Psoas muscle (tissue), 8 donors: ENCODE results near the gene KRT26. TPM values are rescaled to one million over a fixed set of nuclear protein-coding genes. Genes with fewer than 3 reads are reported as not detected.

Source experiments
- ATAC-seq, 4 donors: fragments of 200-7000 bp; cut with Tn5 transposase; one replicate each; pipeline ENCODE4 v1.9.1; 2020; ENCODE audit warnings: moderate library complexity in 3 of 4, mild to moderate bottlenecking in 2 of 4
- DNase-seq, 2 donors: peaks; one replicate each; pipeline ENCODE4 v3.0.0-alpha.2; 2020
- H3K27ac ChIP-seq: fragments of 200-600 bp; one replicate; pipeline ENCODE4 v1.8.0; 2022
- H3K27me3 ChIP-seq, 3 donors: fragments of 200-600 bp in 1 of 3; one replicate each; pipeline versions ENCODE4 v1.6.1 to v1.8.0; 2013 to 2022; ENCODE audit warnings: low read length in 2 of 3, mild to moderate bottlenecking in 2 of 3, moderate library complexity in 1 of 3; ENCODE audit not compliant: insufficient read depth in 3 of 3
- H3K36me3 ChIP-seq, 2 donors: fragments of 200-600 bp in 1 of 2; one replicate each; pipeline versions ENCODE4 v1.6.1 to v1.8.0; 2013 to 2022; ENCODE audit warnings: low read depth in 1 of 2, mild to moderate bottlenecking in 1 of 2, moderate library complexity in 1 of 2; ENCODE audit not compliant: insufficient read depth in 1 of 2
- H3K4me1 ChIP-seq: fragments of 200-600 bp; one replicate; pipeline ENCODE4 v1.8.0; 2022
- H3K4me3 ChIP-seq: fragments of 200-600 bp; one replicate; pipeline ENCODE4 v1.8.0; 2022; ENCODE audit warnings: mild to moderate bottlenecking
- H3K9me3 ChIP-seq: fragments of 200-600 bp; one replicate; pipeline ENCODE4 v1.8.0; 2022
- CTCF ChIP-seq: fragments of 200-600 bp; IDR thresholded peaks from one replicate; pipeline ENCODE4 v1.8.0; 2022; ENCODE audit warnings: antibody characterized with exemption
- WGBS, 3 donors: extraction: QIAGEN DNeasy Blood & Tissue Kit; methylation state at CpG; one replicate each; pipeline versions ENCODE4 v1.1.6 to v1.1.7; 2013; 5-methylcytosine and 5-hydroxymethylcytosine counted together
- intact Hi-C, 2 donors: fragments of 100-400 bp; cut with DNase I; formaldehyde crosslinking; loops; one replicate each; pipeline versions ENCODE4 v1.11.0 to v1.14.2; 2022
- long read RNA-seq, 2 donors: library from polyadenylated mRNA; unstranded; transcript quantifications; one replicate each; pipeline ENCODE4 v2.0.0, GENCODE V29; 2021
- polyA plus RNA-seq, 3 donors: library from polyadenylated mRNA; stranded (reverse); fragments of 200-250 nt; gene quantifications; one replicate each; pipeline ENCODE4 v1.2.3, GENCODE V29; 2013
- total RNA-seq, 4 donors: library from RNA; stranded (reverse); fragmentation: NEBNext Ultra II Directional in 2 of 4; extraction: Animal tissue kit (Norgen Biotek cat#: 25700) in 2 of 4; gene quantifications; one replicate each; pipeline versions ENCODE4 v1.2.1 to v1.2.4, GENCODE V29; 2021 to 2023
- donor health status: healthy with polysubstance abuse.
- donor health status: DM: no; HTN: no; CAD: no; lungs with moderate emphysema.
- donor health status: Bipolar disorder and iron deficiency.
- donor health status: healthy.
- donor health status: DM: yes; HTN: yes; CAD: no.
- donor health status: DM: no; HTN: no; CAD: no.
- donor health status: DM: no; HTN: no; CAD: no.
- donor health status: DM: yes; HTN: yes; CAD: no.

KRT26 gene
- total RNA-seq (not detected), polyA plus RNA-seq (not detected)
- long read RNA-seq, donor 1: 0 reads
- long read RNA-seq, donor 2: 0 reads

- no peaks in the 10 kb centered on the region for H3K9me3 ChIP-seq
- no peak within 1 kb of the TSS for H3K4me3 ChIP-seq
- H3K27ac ChIP-seq: no peak within 1 kb of the TSS
- ATAC-seq (no peak), DNase-seq (no peak)
- H3K36me3 ChIP-seq: no peaks in the 10 kb centered on the region
- intact Hi-C loops: no loop called here
- WGBS, 3 donors: 77 to 91% (median 86%) methylated on average over 3 of the region's 3 CpGs
- H3K4me1 ChIP-seq: no peaks in the 10 kb centered on the region
- no peak for TF ChIP-seq CTCF
- peaks cover 2 to 8% (median 6%) of the 10 kb centered on the region in 3 donors for H3K27me3 ChIP-seq
These were observed at the start of gene KRT26 for GRCh38 chr17:40772101-40772500. Gene KRT26 (minus strand): TSS chr17:40772201. CDS start chr17:40772113, 88 bp downstream.

- TF ChIP-seq CTCF: no peak
- H3K9me3 ChIP-seq: no peaks in the 10 kb centered on the region
- peaks cover 17% of the 10 kb centered on the region for H3K4me1 ChIP-seq
- ATAC-seq: no peak
- no peak overlapping the region for H3K4me3 ChIP-seq
- H3K27me3 ChIP-seq: no peaks in the 10 kb centered on the region
- intact Hi-C loops: no loop called here
- H3K27ac ChIP-seq: no peak overlapping the region
- no peak for DNase-seq
- peaks cover 4 to 14% of the 10 kb centered on the region in 2 donors for H3K36me3 ChIP-seq
These were observed 49.5 kb upstream of the KRT26 start for GRCh38 chr17:40821536-40821935.

GRCh38 chr17:40820228-40820838, 48.3 kb upstream of the KRT26 start:
- H3K9me3 ChIP-seq: no peaks in the 10 kb centered on the region
- H3K27ac ChIP-seq: peak overlapping the region; percentile 90
- no peak for DNase-seq
- intact Hi-C loops: no loop called here
- H3K4me1 ChIP-seq: peaks cover 17% of the 10 kb centered on the region
- WGBS, 3 donors: 85 to 87% (median 86%) methylated on average over 9 of the region's 9 CpGs
- H3K4me3 ChIP-seq: peak overlapping the region; percentile 89
- H3K27me3 ChIP-seq: no peaks in the 10 kb centered on the region
- H3K36me3 ChIP-seq: peaks cover 4 to 14% of the 10 kb centered on the region in 2 donors
- no peak for ATAC-seq
- TF ChIP-seq CTCF: no peak

GRCh38 chr17:40819528-40820125, 47.6 kb upstream of the KRT26 start:
- WGBS, 3 donors: 30 to 36% (median 35%) methylated on average over 9 of the region's 9 CpGs
- TF ChIP-seq CTCF: no peak
- intact Hi-C loops: no loop called here
- peaks cover 17% of the 10 kb centered on the region for H3K4me1 ChIP-seq
- peaks cover 4 to 14% of the 10 kb centered on the region in 2 donors for H3K36me3 ChIP-seq
- H3K27me3 ChIP-seq: no peaks in the 10 kb centered on the region
- H3K27ac ChIP-seq: peak overlapping the region; percentile 90
- DNase-seq (no peak), ATAC-seq (peak in 3 of 4 donors; percentile 48 to 68 (median 52))
- H3K9me3 ChIP-seq: no peaks in the 10 kb centered on the region
- peak overlapping the region; percentile 89 for H3K4me3 ChIP-seq
